Measurements from ENCODE around the gene RARG.

GRCh38 chr12:53231921-53232645 lies at the start of gene RARG:
- TF ChIP-seq, protein P1, sequence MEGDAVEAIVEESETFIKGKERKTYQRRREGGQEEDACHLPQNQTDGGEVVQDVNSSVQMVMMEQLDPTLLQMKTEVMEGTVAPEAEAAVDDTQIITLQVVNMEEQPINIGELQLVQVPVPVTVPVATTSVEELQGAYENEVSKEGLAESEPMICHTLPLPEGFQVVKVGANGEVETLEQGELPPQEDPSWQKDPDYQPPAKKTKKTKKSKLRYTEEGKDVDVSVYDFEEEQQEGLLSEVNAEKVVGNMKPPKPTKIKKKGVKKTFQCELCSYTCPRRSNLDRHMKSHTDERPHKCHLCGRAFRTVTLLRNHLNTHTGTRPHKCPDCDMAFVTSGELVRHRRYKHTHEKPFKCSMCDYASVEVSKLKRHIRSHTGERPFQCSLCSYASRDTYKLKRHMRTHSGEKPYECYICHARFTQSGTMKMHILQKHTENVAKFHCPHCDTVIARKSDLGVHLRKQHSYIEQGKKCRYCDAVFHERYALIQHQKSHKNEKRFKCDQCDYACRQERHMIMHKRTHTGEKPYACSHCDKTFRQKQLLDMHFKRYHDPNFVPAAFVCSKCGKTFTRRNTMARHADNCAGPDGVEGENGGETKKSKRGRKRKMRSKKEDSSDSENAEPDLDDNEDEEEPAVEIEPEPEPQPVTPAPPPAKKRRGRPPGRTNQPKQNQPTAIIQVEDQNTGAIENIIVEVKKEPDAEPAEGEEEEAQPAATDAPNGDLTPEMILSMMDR (conservative IDR thresholded peaks at IDR 0.05; ENCODE audit: low read depth, low read length), result no peak
- TF ChIP-seq SMC3 (IDR thresholded peaks at IDR 0.05; ENCODE audit: low read depth, low read length), result no peak
- peak; percentile 65 for TF ChIP-seq USF2 (IDR thresholded peaks at IDR 0.05; ENCODE audit: low read depth, low read length)
